T-helper 17 cell (primary cell): Measurements from ENCODE around the gene LINGO1. TPM values are rescaled to one million over a fixed set of nuclear protein-coding genes. Genes with fewer than 3 reads are reported as not detected.

Experiments used
- ATAC-seq: fragments of 150-1000 bp; cut with Tn5 transposase; 2 replicates; pipeline ENCODE4 v1.10.0; 2021; ENCODE audit warnings: mild to moderate bottlenecking, moderate library complexity
- DNase-seq, 3 donors: peaks; one replicate each; pipeline versions ENCODE4 v3.0.0 to v3.0.0-alpha.2; 2020 to 2021
- H3K9me3 ChIP-seq: one replicate; pipeline ENCODE4 v1.7.0; 2013; ENCODE audit warnings: low read length, mild to moderate bottlenecking; ENCODE audit not compliant: control insufficient read depth, poor library complexity, severe bottlenecking
- H3K27ac Mint-ChIP-seq: one replicate; pipeline ENCODE4 v1.8.0; 2022; ENCODE audit warnings: mild to moderate bottlenecking, moderate library complexity, mixed read lengths
- H3K27me3 Mint-ChIP-seq: one replicate; pipeline ENCODE4 v1.8.0; 2022; ENCODE audit warnings: mixed read lengths
- H3K36me3 Mint-ChIP-seq: one replicate; pipeline ENCODE4 v1.8.0; 2022; ENCODE audit warnings: low read depth, mixed read lengths
- H3K4me1 Mint-ChIP-seq: one replicate; pipeline ENCODE4 v1.8.0; 2022; ENCODE audit warnings: mild to moderate bottlenecking, mixed read lengths
- H3K4me3 Mint-ChIP-seq: one replicate; pipeline ENCODE4 v1.8.0; 2022; ENCODE audit warnings: mild to moderate bottlenecking, moderate library complexity, mixed read lengths
- total RNA-seq, 4 donors: library from RNA in 2 of 4; stranded (reverse) in 2 of 4; gene quantifications; one replicate each; pipeline ENCODE4 v1.2.3 and lab custom pipeline; 2022 to 2026

The LINGO1 gene
- total RNA-seq, 2 donors from 2014 or later, result not detected

DNA sequence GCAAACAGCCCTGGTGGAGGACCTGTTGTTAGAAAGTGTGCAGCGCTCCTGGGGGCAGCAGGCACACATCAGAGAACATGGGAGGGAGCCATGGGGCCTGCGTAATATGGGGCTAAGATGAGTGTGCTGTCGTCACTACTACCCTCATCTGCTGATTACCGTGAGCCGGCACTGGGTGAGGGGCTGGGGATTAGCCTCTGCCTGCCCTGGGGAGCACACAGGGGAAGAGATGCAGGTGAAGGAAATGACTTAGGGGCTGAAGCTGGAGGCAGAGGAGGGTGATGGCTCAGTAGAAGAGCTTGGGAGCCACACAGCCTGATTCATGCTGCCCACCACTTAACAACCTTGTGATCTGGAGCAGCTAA lies 33.6 kb upstream of the LINGO1 start:
- Mint-ChIP-seq H3K4me3 (no peak overlapping the region), H3K4me1 (peaks cover 4% of the 10 kb centered on the region), H3K27ac (no peak overlapping the region), H3K36me3 (peaks cover 5% of the 10 kb centered on the region), H3K27me3 (peaks cover 66% of the 10 kb centered on the region)
- no peaks in the 10 kb centered on the region for H3K9me3 ChIP-seq
- no peak for ATAC-seq
- DNase-seq, result no peak

DNA sequence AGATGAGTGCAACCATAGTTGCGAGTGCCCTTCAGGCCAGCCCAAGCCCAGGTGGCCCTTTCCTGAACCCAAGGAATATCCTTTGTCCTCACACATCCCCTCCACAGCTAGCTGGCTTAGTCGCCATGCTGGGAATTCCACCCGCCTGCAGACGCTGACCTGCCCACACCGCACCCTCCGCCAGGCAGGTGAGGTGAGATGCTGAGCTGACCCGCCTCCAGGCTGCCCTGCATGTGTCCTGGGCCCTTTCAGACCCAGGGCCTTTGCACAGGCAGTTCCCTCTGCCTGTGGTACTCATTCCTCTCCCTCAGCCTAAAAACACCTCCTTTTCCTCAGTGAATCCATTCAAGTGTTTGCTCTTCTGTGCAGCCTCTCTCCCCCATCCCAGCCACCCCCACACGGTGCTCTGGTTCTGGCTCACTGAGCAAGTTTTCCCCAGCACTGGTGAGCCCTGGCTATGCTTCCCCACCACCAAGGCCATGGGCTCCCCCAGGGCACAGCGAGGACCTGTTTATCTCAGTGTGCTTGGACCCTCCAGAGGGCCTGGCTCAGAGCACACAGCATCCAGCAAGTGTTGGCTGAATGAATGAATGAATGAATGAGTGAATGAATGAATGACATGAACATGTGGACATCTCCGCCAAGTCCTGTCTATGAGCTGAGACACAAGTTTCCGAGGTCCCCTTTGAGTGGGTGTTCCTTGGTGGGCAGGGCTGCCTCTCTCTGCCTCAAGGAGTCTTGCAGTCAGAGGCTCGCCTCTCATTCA lies 33.0 kb upstream of the LINGO1 start:
- Mint-ChIP-seq H3K4me3 (no peak overlapping the region), H3K36me3 (peaks cover 5% of the 10 kb centered on the region), H3K27me3 (peaks cover 65% of the 10 kb centered on the region), H3K27ac (no peak overlapping the region), H3K4me1 (peaks cover 4% of the 10 kb centered on the region)
- H3K9me3 ChIP-seq, result no peaks in the 10 kb centered on the region
- no peak for DNase-seq
- ATAC-seq, result no peak

DNA sequence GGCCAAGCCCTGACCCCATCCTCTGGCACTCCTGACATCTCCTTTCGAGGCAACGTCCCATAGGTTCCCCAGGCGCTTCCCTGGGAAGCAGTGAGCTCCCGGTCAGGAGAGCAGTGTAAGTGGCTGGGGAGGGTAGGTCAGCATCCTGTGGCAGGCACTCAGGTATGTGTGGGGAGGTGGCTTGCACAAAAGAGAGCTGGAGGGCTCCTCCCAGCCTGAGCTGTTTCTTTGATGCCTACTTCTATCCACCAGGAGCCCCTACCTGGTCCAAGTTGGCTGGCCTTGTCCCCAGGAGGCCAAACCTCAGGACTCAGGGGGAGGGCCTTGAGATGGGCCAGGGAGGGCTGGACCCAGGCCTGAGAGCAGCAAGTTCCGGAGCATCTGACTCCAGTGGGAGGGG lies 31.7 kb upstream of the LINGO1 start:
- Mint-ChIP-seq H3K36me3 (peaks cover 5% of the 10 kb centered on the region), H3K4me3 (no peak overlapping the region), H3K27ac (no peak overlapping the region), H3K4me1 (peaks cover 4% of the 10 kb centered on the region), H3K27me3 (peaks cover 57% of the 10 kb centered on the region)
- H3K9me3 ChIP-seq, result no peaks in the 10 kb centered on the region
- no peak for DNase-seq
- no peak for ATAC-seq

DNA sequence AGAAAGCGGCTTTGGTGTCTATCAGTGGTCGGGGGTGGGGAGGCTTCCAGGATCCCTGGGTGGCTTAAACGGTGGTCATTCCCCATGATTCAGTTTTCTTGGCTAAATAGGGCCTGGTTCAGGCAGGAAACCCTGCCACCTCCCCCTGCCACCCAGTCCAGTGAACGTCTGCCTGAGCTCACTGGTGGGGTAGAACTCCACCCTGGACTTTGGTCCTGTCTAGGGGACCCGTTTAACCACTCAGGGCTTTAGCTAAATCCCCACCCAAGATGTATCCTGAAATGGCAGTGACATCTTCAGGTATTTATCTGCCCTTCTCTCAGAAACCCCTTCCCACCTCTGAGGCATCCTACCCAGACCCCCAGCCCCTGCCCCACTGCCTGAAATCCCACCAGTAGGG lies 30.5 kb upstream of the LINGO1 start:
- Mint-ChIP-seq H3K4me3 (no peak overlapping the region), H3K27ac (no peak overlapping the region), H3K4me1 (peaks cover 4% of the 10 kb centered on the region), H3K27me3 (peaks cover 57% of the 10 kb centered on the region), H3K36me3 (peaks cover 5% of the 10 kb centered on the region)
- ATAC-seq, result no peak
- no peak for DNase-seq
- no peaks in the 10 kb centered on the region for H3K9me3 ChIP-seq

DNA sequence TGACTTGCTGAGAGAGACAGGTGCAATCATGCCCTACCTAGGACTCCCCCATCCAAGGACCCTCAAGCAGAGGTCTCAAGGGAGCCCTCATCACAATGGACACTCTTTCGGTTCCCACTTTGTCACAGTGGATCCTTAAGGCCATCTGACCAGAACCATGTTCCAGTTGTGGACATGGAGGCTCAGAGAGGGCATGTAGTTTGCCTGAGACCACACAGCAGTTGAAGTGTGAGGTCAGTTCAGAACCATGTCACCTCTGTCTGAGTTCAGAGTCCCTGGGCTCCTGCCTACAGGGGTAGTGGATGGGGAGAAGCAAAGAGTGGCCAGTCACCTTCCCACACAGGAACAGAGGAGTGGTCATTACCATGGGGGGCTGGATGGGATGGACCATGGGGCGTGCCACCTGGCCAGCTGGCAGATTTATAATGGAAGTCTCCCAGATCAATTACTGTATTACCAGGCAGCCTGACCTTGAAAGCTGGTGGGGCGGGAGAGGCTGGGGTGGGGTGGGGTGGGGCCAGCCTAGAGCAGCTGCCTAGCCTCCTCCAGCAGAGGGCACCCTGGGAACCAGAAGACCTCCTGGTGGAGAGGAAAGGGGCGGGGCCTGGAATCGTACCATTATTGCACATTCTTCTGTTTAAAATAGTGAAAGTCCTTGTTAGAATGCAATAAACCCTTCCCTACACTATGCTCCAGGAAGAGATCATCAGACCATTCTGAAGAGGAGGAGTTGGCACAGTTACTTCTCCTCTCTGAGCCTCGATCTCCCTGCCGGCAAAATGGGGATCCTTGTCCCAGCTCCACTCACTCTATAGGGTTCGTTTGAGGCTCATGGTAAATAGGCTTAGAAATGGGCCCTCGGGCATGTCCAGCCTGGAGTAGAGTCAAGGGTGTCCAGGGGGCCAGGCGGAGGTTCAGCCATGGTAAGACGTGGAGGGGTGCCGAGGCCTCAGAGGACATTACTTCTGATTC lies 26.9 kb upstream of the LINGO1 start:
- H3K27me3 Mint-ChIP-seq, result peaks cover 54% of the 10 kb centered on the region
- H3K36me3 Mint-ChIP-seq, result no peaks in the 10 kb centered on the region
- H3K4me1 Mint-ChIP-seq, result peaks cover 2% of the 10 kb centered on the region
- DNase-seq (no peak), ATAC-seq (no peak)
- H3K9me3 ChIP-seq, result no peaks in the 10 kb centered on the region
- no peak overlapping the region for H3K27ac Mint-ChIP-seq
- H3K4me3 Mint-ChIP-seq, result no peak overlapping the region

DNA sequence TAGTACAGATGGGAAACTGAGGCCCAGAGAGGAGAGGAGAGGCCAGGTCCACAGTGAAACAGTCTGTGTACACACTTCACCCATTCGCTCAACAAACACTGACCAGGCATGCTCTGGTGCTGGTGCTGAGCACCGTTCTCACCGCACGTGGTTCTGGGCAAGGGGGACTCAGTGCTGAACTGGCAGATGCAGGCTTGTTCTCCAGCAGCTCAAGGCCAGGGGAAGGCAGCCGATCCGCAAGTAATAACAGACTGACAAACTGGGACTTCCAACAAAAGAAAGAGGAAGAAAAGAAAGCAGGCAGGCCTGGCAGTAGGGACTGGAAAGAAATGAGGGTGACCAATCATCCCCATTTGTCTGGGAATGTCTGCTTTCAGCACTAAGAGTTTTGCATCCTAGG lies 25.6 kb upstream of the LINGO1 start:
- Mint-ChIP-seq H3K4me1 (peaks cover 2% of the 10 kb centered on the region), H3K4me3 (no peak overlapping the region)
- no peaks in the 10 kb centered on the region for H3K9me3 ChIP-seq

DNA sequence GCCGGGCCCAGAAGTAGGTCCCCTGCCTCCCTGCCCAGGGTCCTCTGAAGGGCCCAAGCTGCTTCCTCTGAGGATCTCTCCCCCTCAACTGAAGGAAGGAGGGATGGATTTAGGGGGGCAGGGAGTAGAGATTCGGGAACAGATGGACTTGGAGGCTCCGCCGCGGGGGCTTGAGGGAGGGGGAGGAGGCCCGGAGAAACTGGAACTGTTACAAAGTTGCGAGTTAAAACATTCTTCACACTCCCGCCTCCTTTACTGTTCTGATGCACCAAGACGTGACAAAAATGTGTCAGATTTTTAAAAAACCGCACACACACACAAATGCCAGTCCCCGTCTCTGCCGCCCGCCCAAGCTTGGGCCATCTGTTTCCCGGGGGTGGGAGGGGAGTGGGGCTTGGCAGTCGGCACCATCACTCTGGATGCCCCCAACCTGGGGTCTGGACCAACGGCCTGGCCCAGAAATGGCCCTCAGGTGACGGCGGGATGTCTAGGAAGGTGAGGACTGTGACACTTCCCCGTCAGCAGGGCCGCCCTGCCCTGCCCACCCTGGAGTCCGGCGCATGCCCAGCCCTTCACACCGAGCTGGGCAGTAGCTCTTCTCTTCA lies 25.0 kb upstream of the LINGO1 start:
- Mint-ChIP-seq H3K4me3 (no peak overlapping the region), H3K4me1 (peaks cover 2% of the 10 kb centered on the region), H3K36me3 (no peaks in the 10 kb centered on the region), H3K27ac (no peak overlapping the region), H3K27me3 (peaks cover 65% of the 10 kb centered on the region)
- H3K9me3 ChIP-seq, result no peaks in the 10 kb centered on the region
- ATAC-seq, result no peak
- no peak for DNase-seq

More for the DNA sequence above, 25.6 kb upstream of the LINGO1 start:
- Mint-ChIP-seq H3K36me3 (no peaks in the 10 kb centered on the region), H3K27me3 (peaks cover 62% of the 10 kb centered on the region), H3K27ac (no peak overlapping the region)
- ATAC-seq, result no peak
- DNase-seq, result no peak

DNA sequence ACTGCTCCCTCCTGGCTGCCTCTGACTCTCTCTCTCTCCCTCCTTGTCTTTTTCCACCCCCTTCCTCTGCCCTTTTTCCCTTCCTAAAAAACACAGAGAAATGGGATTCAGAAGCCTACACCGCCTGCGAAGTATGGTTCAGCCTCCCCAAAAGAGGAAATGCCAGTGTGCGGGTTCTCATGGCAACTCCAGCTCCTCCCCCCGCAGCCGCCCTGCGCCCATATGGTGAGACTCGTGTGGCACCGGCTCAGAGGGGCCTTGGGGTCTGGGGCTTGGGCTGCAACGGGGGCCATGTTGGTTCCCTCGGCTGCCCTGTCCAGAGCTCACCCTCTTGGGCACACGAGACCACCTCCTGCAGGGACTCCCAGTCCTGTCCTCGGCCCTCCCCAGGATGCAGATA lies 23.6 kb upstream of the LINGO1 start:
- Mint-ChIP-seq H3K36me3 (no peaks in the 10 kb centered on the region), H3K27ac (no peak overlapping the region), H3K4me3 (no peak overlapping the region), H3K4me1 (peaks cover 2% of the 10 kb centered on the region), H3K27me3 (peaks cover 64% of the 10 kb centered on the region)
- ATAC-seq (no peak), DNase-seq (no peak)
- no peaks in the 10 kb centered on the region for H3K9me3 ChIP-seq

DNA sequence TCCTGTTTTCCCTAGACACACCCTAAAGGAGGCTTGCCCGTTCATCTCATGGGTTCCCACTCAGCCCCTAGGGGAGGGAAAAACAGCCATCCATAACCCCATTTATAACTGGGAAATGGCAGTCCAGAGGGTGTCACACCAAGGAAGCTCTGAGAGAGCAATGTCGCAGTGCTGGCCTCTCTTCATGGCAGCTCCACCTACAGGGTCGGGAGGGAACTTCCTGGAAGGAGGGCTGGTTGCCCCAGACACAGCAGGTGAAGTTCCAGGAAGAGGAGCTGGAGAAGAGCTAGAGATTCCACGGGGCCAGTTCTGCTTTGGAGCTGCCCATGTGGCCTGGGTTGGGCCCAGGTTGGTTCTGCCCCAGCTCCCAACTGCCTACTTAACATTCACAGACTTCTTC lies 22.3 kb upstream of the LINGO1 start:
- ATAC-seq (no peak), DNase-seq (no peak)
- H3K4me1 Mint-ChIP-seq, result peaks cover 6% of the 10 kb centered on the region
- peaks cover 66% of the 10 kb centered on the region for H3K27me3 Mint-ChIP-seq
- no peak overlapping the region for H3K27ac Mint-ChIP-seq
- no peak overlapping the region for H3K4me3 Mint-ChIP-seq
- no peaks in the 10 kb centered on the region for H3K36me3 Mint-ChIP-seq
- no peaks in the 10 kb centered on the region for H3K9me3 ChIP-seq

DNA sequence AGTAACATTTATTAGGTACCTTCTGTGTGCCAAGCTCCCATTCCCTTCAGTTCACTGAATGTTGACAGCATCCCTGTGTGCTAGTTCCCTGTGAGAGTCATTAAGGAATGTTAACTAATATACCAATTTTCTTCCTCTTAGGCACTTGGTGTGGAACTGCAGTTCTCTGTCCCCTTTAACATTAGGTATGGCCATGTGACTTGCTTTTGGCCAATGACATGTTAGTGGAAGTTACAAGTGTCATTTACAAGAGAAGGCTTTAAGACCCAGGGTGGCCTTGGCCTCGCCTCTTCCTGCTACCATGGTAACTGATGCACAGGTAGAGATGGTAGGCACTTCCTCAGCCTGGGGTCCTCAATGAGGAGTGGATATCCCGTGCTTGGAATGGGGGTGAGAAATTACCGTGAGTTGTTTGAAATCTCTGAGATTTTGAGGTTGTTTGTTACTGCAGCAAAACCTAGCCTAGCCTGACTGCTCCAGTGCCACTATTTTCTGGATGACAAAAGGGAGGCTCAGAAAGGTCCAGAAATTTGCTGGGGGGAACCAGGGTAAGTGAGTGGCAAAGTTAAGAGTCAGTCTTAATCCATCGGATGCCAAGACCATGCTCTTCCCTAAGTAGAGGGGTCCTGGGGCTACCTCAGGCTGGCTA lies 21.2 kb upstream of the LINGO1 start:
- no peak for ATAC-seq
- Mint-ChIP-seq H3K27me3 (peaks cover 72% of the 10 kb centered on the region), H3K36me3 (no peaks in the 10 kb centered on the region), H3K4me1 (peaks cover 5% of the 10 kb centered on the region), H3K27ac (no peak overlapping the region), H3K4me3 (no peak overlapping the region)
- no peaks in the 10 kb centered on the region for H3K9me3 ChIP-seq
- no peak for DNase-seq

DNA sequence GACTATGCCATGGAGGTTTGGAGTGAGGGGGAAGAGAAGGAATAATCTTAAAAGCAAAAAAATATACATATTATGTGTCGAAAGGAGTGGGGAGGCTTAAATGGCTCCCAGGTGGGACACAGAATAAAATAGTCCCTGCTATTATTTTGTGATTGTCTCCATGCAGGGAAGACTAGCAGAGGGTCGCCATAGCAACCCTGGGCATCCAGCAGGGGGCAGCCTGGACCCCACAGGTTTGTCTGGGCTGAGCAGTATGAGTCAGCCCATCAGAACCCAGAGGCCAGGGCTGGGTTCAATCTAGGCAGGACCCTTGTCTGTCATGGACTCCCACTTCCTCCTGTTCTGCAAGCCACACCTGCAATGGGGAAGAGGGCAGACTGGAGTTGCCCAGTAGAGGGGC lies 17.6 kb upstream of the LINGO1 start:
- Mint-ChIP-seq H3K27ac (no peak overlapping the region), H3K4me3 (no peak overlapping the region), H3K4me1 (peaks cover 5% of the 10 kb centered on the region), H3K36me3 (no peaks in the 10 kb centered on the region), H3K27me3 (peaks cover 64% of the 10 kb centered on the region)
- H3K9me3 ChIP-seq, result no peaks in the 10 kb centered on the region
- ATAC-seq (no peak), DNase-seq (no peak)

DNA sequence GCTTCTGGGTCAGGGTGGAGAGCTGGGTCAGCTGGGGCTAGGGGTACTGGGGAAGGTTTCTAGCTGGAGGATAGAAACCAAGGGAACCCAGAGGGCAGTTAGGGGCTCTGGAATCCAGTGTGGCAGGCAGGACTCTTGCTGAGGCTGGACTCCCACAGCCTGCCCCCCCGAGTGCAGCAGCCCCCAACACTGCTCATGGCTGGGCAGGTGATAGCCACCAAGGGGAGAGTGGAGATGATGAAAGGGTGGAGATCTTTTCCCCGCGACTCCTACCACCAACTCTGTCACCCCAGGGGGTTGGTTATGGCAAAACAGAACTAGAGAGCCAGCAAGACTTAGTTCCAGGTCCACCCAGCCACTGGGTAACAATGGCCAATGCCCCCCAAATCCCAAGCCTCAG lies 16.9 kb upstream of the LINGO1 start:
- H3K4me1 Mint-ChIP-seq, result peaks cover 5% of the 10 kb centered on the region
- no peak overlapping the region for H3K4me3 Mint-ChIP-seq
- ATAC-seq, result no peak
- peaks cover 60% of the 10 kb centered on the region for H3K27me3 Mint-ChIP-seq
- no peak for DNase-seq
- no peaks in the 10 kb centered on the region for H3K9me3 ChIP-seq
- H3K36me3 Mint-ChIP-seq, result no peaks in the 10 kb centered on the region
- H3K27ac Mint-ChIP-seq, result no peak overlapping the region

DNA sequence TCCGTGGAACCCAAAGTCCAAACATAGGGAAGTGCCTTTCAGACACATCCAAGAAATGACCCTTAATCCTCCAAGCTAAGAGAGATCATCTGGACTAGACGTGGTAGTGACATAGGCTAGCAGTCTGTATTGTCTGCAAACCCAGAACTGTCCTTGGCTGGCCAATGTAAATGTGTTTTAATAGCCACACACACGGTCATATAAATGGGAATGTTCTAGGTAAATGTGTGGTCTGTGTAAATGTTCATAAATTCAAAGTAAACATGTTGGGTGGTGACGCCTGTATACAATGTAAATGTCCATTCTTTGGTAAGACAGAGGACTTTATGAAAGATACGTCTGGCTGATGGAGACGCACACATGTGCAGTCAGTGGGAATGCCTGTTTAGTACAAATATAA lies 16.3 kb upstream of the LINGO1 start:
- Mint-ChIP-seq H3K27ac (no peak overlapping the region), H3K36me3 (no peaks in the 10 kb centered on the region)
- no peak for ATAC-seq

More for the DNA sequence above, 16.3 kb upstream of the LINGO1 start:
- Mint-ChIP-seq H3K4me3 (no peak overlapping the region), H3K4me1 (peaks cover 5% of the 10 kb centered on the region), H3K27me3 (peaks cover 60% of the 10 kb centered on the region)
- DNase-seq, result no peak
- H3K9me3 ChIP-seq, result no peaks in the 10 kb centered on the region
